Testis (tissue), 2 donors: ENCODE results near the gene MAP7.

Experiments
- CTCF ChIP-seq, 3 experiments: fragments of 450-650 bp in 2 of 3; fragments of 200-600 bp in 1 of 3; sonication (generic) in 1 of 3; IDR thresholded peaks; one replicate each; pipeline ENCODE4 v1.5.1; 2016 to 2019; ENCODE audit warnings: antibody characterized with exemption in 3 of 3, mild to moderate bottlenecking in 2 of 3, moderate library complexity in 1 of 3
- POLR2A ChIP-seq: fragments of 450-650 bp; IDR thresholded peaks from one replicate; pipeline ENCODE4 v1.6.1; 2017; ENCODE audit warnings: antibody characterized with exemption, mild to moderate bottlenecking, moderate library complexity

DNA sequence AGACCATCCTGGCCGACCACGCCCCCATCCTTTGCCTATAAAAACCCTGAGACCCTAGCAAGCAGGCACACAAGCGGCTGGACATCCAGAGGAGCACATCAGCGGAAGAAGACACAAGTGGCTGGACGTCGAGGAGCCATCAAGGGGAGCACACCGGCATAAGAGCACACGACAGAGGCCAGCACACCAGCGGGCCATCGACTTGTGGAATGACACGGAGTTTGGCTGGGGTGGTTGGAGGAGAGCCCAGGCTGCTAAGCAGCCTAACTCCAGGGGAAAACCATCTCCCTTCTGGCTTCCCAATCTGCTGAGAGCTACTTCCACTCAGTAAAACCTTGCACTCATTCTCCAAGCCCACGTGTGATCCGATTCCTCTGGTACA is 215.8 kb downstream of the MAP7 start:
- no peak for TF ChIP-seq POLR2A
- no peak for TF ChIP-seq CTCF (IDR thresholded peaks at IDR 0.05)
